Measurements from ENCODE around the gene ERFE.

- TF ChIP-seq SIN3A (IDR thresholded peaks at IDR 0.05; ENCODE audit: borderline replicate concordance, insufficient read depth, low read depth, low read length): no peak
- no peak for TF ChIP-seq CTCF (IDR thresholded peaks at IDR 0.05)
- TF ChIP-seq POLR2AphosphoS5 (IDR thresholded peaks at IDR 0.05; ENCODE audit: low read depth, low read length): no peak
- TF ChIP-seq REST (IDR thresholded peaks at IDR 0.05; ENCODE audit: insufficient read depth in 1 of 2, low read depth in 2 of 2, low read length in 1 of 2): no peak
Measured at GRCh38 chr2:238130696-238131628, 27.8 kb upstream of the ERFE start.
